Activated T-helper 2 cell treated with anti-CD3 and anti-CD28 coated beads, Interferon-gamma antibody, Interleukin-2, Interleukin-4, amounts not matched to agents 10 μg/mL and 5 μg/mL and 100 μg/mL, durations not matched to agents 14 hours and 24 hours and 36 hours (primary cell): ENCODE data around the gene TNXB. TPM values are rescaled to one million over a fixed set of nuclear protein-coding genes. Genes with fewer than 3 reads are reported as not detected.
"Not testable (repeated sequence)": the region's sequence is repeated elsewhere in the genome, so short reads cannot be mapped to it uniquely, and the experiment has no call there.

Source experiments
- DNase-seq: peaks from one replicate; pipeline ENCODE4 v3.0.0; 2021; ENCODE audit warnings: low spot score
- H3K27ac Mint-ChIP-seq: one replicate; pipeline ENCODE4 v1.8.0; 2021; ENCODE audit warnings: mixed read lengths
- H3K27me3 Mint-ChIP-seq: one replicate; pipeline ENCODE4 v1.8.0; 2021; ENCODE audit warnings: low read depth, mixed read lengths
- H3K36me3 Mint-ChIP-seq: one replicate; pipeline ENCODE4 v1.8.0; 2021; ENCODE audit warnings: low read depth, mixed read lengths
- H3K4me1 Mint-ChIP-seq: one replicate; pipeline ENCODE4 v1.8.0; 2021; ENCODE audit warnings: low read depth, mixed read lengths
- H3K4me3 Mint-ChIP-seq: one replicate; pipeline ENCODE4 v1.8.0; 2021; ENCODE audit warnings: low read depth, mild to moderate bottlenecking, moderate library complexity, mixed read lengths
- H3K9me3 Mint-ChIP-seq: one replicate; pipeline ENCODE4 v1.8.0; 2021; ENCODE audit warnings: mixed read lengths
- intact Hi-C: fragments of 100-400 bp; cut with micrococcal nuclease; formaldehyde crosslinking; loops from one replicate; pipeline ENCODE4 v1.15.1; 2023
- total RNA-seq: library from RNA; stranded (reverse); gene quantifications from 2 replicates; pipeline ENCODE4 v1.2.3, GENCODE V29; 2022

Gene TNXB
- total RNA-seq, 1 donor from 2014 or later: 5.0 TPM

GRCh38 chr6:32040299-32041049, 68.7 kb downstream of the TNXB start:
- H3K27ac Mint-ChIP-seq, H3K36me3 Mint-ChIP-seq, DNase-seq, H3K4me3 Mint-ChIP-seq, intact Hi-C loops, H3K27me3 Mint-ChIP-seq, H3K9me3 Mint-ChIP-seq, H3K4me1 Mint-ChIP-seq: not testable (repeated sequence)

- H3K27me3 Mint-ChIP-seq, DNase-seq, H3K4me1 Mint-ChIP-seq, H3K27ac Mint-ChIP-seq, H3K9me3 Mint-ChIP-seq, H3K4me3 Mint-ChIP-seq, intact Hi-C loops, H3K36me3 Mint-ChIP-seq: not testable (repeated sequence)
Measured at GRCh38 chr6:32039321-32040274, 69.5 kb downstream of the TNXB start.

- H3K4me3 Mint-ChIP-seq, intact Hi-C loops, H3K27me3 Mint-ChIP-seq, H3K4me1 Mint-ChIP-seq, H3K27ac Mint-ChIP-seq, H3K9me3 Mint-ChIP-seq, H3K36me3 Mint-ChIP-seq, DNase-seq: not testable (repeated sequence)
Measured at GRCh38 chr6:32038878-32039277, 70.3 kb downstream of the TNXB start.

- H3K27me3 Mint-ChIP-seq, H3K36me3 Mint-ChIP-seq, intact Hi-C loops, H3K4me3 Mint-ChIP-seq, DNase-seq, H3K9me3 Mint-ChIP-seq, H3K4me1 Mint-ChIP-seq, H3K27ac Mint-ChIP-seq: not testable (repeated sequence)
Measured at GRCh38 chr6:32037598-32038524, 71.3 kb downstream of the TNXB start, which contains the start of gene CYP21A2. CYP21A2 (plus strand) TSS chr6:32038415; CDS start chr6:32038423, 8 bp downstream.

GRCh38 chr6:32037136-32037535, 72.0 kb downstream of the TNXB start:
- H3K27me3 Mint-ChIP-seq, H3K9me3 Mint-ChIP-seq, H3K27ac Mint-ChIP-seq, intact Hi-C loops, H3K36me3 Mint-ChIP-seq, DNase-seq, H3K4me1 Mint-ChIP-seq, H3K4me3 Mint-ChIP-seq: not testable (repeated sequence)

GRCh38 chr6:32035283-32036013, 73.7 kb downstream of the TNXB start:
- H3K27ac Mint-ChIP-seq, H3K27me3 Mint-ChIP-seq, H3K4me3 Mint-ChIP-seq, H3K36me3 Mint-ChIP-seq, intact Hi-C loops, H3K4me1 Mint-ChIP-seq, DNase-seq, H3K9me3 Mint-ChIP-seq: not testable (repeated sequence)

- H3K27me3 Mint-ChIP-seq, H3K36me3 Mint-ChIP-seq, H3K4me1 Mint-ChIP-seq, DNase-seq, H3K4me3 Mint-ChIP-seq, H3K9me3 Mint-ChIP-seq, intact Hi-C loops, H3K27ac Mint-ChIP-seq: not testable (repeated sequence)
Measured at GRCh38 chr6:32029553-32029952, 79.6 kb downstream of the TNXB start.

- H3K9me3 Mint-ChIP-seq, intact Hi-C loops, H3K4me3 Mint-ChIP-seq, H3K27me3 Mint-ChIP-seq, H3K4me1 Mint-ChIP-seq, H3K36me3 Mint-ChIP-seq, DNase-seq, H3K27ac Mint-ChIP-seq: not testable (repeated sequence)
Measured at GRCh38 chr6:32028631-32029030, 80.5 kb downstream of the TNXB start.

- H3K4me3 Mint-ChIP-seq, H3K36me3 Mint-ChIP-seq, DNase-seq, H3K27me3 Mint-ChIP-seq, H3K9me3 Mint-ChIP-seq, intact Hi-C loops, H3K4me1 Mint-ChIP-seq, H3K27ac Mint-ChIP-seq: not testable (repeated sequence)
Measured at GRCh38 chr6:32022100-32022499, 87.0 kb downstream of the TNXB start.

- H3K36me3 Mint-ChIP-seq, H3K27me3 Mint-ChIP-seq, H3K4me1 Mint-ChIP-seq, DNase-seq, H3K27ac Mint-ChIP-seq, H3K9me3 Mint-ChIP-seq, H3K4me3 Mint-ChIP-seq, intact Hi-C loops: not testable (repeated sequence)
Measured at GRCh38 chr6:32014547-32014946, 94.6 kb downstream of the TNXB start, which contains the start of gene C4B. C4B (plus strand) TSS chr6:32014795; CDS start chr6:32014846, 51 bp downstream.

- H3K4me1 Mint-ChIP-seq, intact Hi-C loops, DNase-seq, H3K27ac Mint-ChIP-seq, H3K4me3 Mint-ChIP-seq, H3K9me3 Mint-ChIP-seq, H3K36me3 Mint-ChIP-seq, H3K27me3 Mint-ChIP-seq: not testable (repeated sequence)
Measured at GRCh38 chr6:32013738-32014137, 95.4 kb downstream of the TNXB start.
